ENCODE data around the gene PARP14.
"Not testable (repeated sequence)": the region's sequence is repeated elsewhere in the genome, so short reads cannot be mapped to it uniquely, and the experiment has no call there.

The PARP14 gene

GRCh38 chr3:122680475-122681283 lies at the start of gene PARP14:
Gene PARP14, plus strand, starts transcription at chr3:122680839. Its CDS starts 45 bp downstream, at chr3:122680884.
- DNase-seq, result peak; percentile 83

- no peak for DNase-seq
Observed at GRCh38 chr3:122635789-122636188, 44.9 kb upstream of the PARP14 start.

GRCh38 chr3:122636697-122637096 lies 43.9 kb upstream of the PARP14 start:
- DNase-seq, result no peak

- DNase-seq, result no peak
Observed at GRCh38 chr3:122640437-122640999, 40.1 kb upstream of the PARP14 start.

GRCh38 chr3:122642935-122643334 lies 37.7 kb upstream of the PARP14 start:
- DNase-seq, result no peak

- no peak for DNase-seq
Observed at GRCh38 chr3:122646146-122646988, 34.3 kb upstream of the PARP14 start.

GRCh38 chr3:122651233-122651907 lies 29.3 kb upstream of the PARP14 start:
- DNase-seq, result not testable (repeated sequence)

GRCh38 chr3:122651962-122652361 lies 28.7 kb upstream of the PARP14 start:
- DNase-seq, result not testable (repeated sequence)

GRCh38 chr3:122658336-122658735 lies 22.3 kb upstream of the PARP14 start:
- DNase-seq, result not testable (repeated sequence)

- peak; percentile 24 for DNase-seq
Observed at GRCh38 chr3:122660297-122660974, 20.2 kb upstream of the PARP14 start.

- no peak for DNase-seq
Observed at GRCh38 chr3:122661633-122662032, 19.0 kb upstream of the PARP14 start.

GRCh38 chr3:122662505-122662904 lies 18.1 kb upstream of the PARP14 start:
- no peak for DNase-seq

GRCh38 chr3:122665226-122665786 lies 15.3 kb upstream of the PARP14 start:
- DNase-seq, result no peak

GRCh38 chr3:122665881-122666280 lies 14.8 kb upstream of the PARP14 start:
- no peak for DNase-seq

- DNase-seq, result no peak
Observed at GRCh38 chr3:122668930-122669730, 11.5 kb upstream of the PARP14 start.

GRCh38 chr3:122671553-122671952 lies 9.1 kb upstream of the PARP14 start:
- no peak for DNase-seq

GRCh38 chr3:122674339-122674738 lies 6.3 kb upstream of the PARP14 start:
- DNase-seq, result no peak

- no peak for DNase-seq
Observed at GRCh38 chr3:122676759-122677158, 3.9 kb upstream of the PARP14 start.

- DNase-seq, result no peak
Observed at GRCh38 chr3:122677216-122677615, 3.4 kb upstream of the PARP14 start.

- no peak for DNase-seq
Observed at GRCh38 chr3:122678506-122678905, 2.1 kb upstream of the PARP14 start.
